Ecto neural progenitor cell (in vitro differentiated cells): ENCODE data around the gene C1QL3.

ENCODE experiments used
- DNase-seq: peaks from one replicate; pipeline ENCODE4 v3.0.0-alpha.2; 2018; ENCODE audit warnings: low spot score

The C1QL3 gene

GRCh38 chr10:16493884-16494536, 27.7 kb downstream of the C1QL3 start:
- no peak for DNase-seq

GRCh38 chr10:16491933-16492332, 29.7 kb downstream of the C1QL3 start:
- no peak for DNase-seq

- DNase-seq: no peak
These were observed 31.2 kb downstream of the C1QL3 start for GRCh38 chr10:16490511-16490910.

GRCh38 chr10:16483241-16483917, 38.3 kb downstream of the C1QL3 start:
- DNase-seq: no peak

- DNase-seq: no peak
These were observed 40.5 kb downstream of the C1QL3 start for GRCh38 chr10:16481052-16481728.

GRCh38 chr10:16478801-16479200, 42.9 kb downstream of the C1QL3 start:
- no peak for DNase-seq

- no peak for DNase-seq
These were observed 43.9 kb downstream of the C1QL3 start for GRCh38 chr10:16477757-16478156.

- DNase-seq: no peak
These were observed 48.9 kb downstream of the C1QL3 start for GRCh38 chr10:16472828-16473227.

- DNase-seq: no peak
These were observed 50.9 kb downstream of the C1QL3 start for GRCh38 chr10:16470747-16471146.

GRCh38 chr10:16466001-16466400, 55.7 kb downstream of the C1QL3 start:
- DNase-seq: no peak
